ENCODE measurements around the gene CCT2. TPM values are rescaled to one million over a fixed set of nuclear protein-coding genes. Genes with fewer than 3 reads are reported as not detected.

CCT2 gene
- total RNA-seq, 4 donors from 2014 or later, result 57.7 to 108 (median 72.7) TPM

- TF ChIP-seq EP300 (IDR thresholded peaks at IDR 0.05), result no peak
- TF ChIP-seq POLR2A (IDR thresholded peaks at IDR 0.05), result no peak
- no peak for TF ChIP-seq CTCF (IDR thresholded peaks at IDR 0.05)
- Histone ChIP-seq H3K4me3 (no peak overlapping the region), H3K9me3 (peaks cover 0 to 7% (median 2%) of the 10 kb centered on the region in 4 donors), H3K4me1 (no peaks in the 10 kb centered on the region), H3K36me3 (peaks cover 0 to 21% (median 0%) of the 10 kb centered on the region in 3 donors), H3K27ac (no peak overlapping the region), H3K27me3 (no peaks in the 10 kb centered on the region)
- WGBS, 2 donors, result 94 to 96% methylated on average over 7 of the region's 7 CpGs
- no peak for DNase-seq (ENCODE audit: low spot score in 2 of 2)
These were observed 38.4 kb upstream of the CCT2 start for GRCh38 chr12:69546693-69547438.

DNA sequence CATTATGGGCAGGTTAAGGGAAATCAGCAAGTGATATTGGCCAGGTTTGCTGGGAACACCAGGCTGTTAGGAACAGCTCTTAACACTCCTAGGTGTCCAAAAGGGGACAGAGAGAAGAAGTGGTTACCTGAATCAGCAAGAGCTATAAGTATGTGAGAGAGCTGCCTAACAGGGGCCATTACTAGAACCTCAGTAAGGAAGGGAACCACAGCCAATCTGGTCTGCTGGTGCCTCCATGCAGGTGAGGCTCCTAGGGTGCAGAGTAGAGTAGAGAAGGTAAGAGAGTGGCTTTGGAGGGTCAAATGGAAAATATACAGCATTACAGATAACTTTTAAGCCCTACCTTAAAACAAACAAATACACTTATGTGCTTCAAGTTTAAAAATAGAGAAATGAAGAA lies 36.6 kb upstream of the CCT2 start:
- no peaks in the 10 kb centered on the region for H3K27me3 ChIP-seq

GRCh38 chr12:69550569-69551350 lies 34.5 kb upstream of the CCT2 start:
- Histone ChIP-seq H3K4me3 (no peak overlapping the region), H3K27me3 (no peaks in the 10 kb centered on the region), H3K9me3 (no peaks in the 10 kb centered on the region), H3K27ac (no peak overlapping the region), H3K36me3 (peaks cover 0 to 6% (median 0%) of the 10 kb centered on the region in 3 donors), H3K4me1 (peaks cover 0 to 11% (median 0%) of the 10 kb centered on the region in 4 donors)
- 81 to 89% methylated on average over 8 of the region's 8 CpGs for WGBS, 2 donors
- DNase-seq (ENCODE audit: low spot score in 2 of 2), result no peak
- no peak for TF ChIP-seq POLR2A (IDR thresholded peaks at IDR 0.05)
- no peak for TF ChIP-seq CTCF (IDR thresholded peaks at IDR 0.05)
- TF ChIP-seq EP300 (IDR thresholded peaks at IDR 0.05), result no peak

More for the DNA sequence above, 36.6 kb upstream of the CCT2 start:
- H3K36me3 ChIP-seq, result peaks cover 0 to 17% (median 0%) of the 10 kb centered on the region in 3 donors
- DNase-seq (ENCODE audit: low spot score in 2 of 2), result no peak
- H3K4me1 ChIP-seq, result peaks cover 0 to 3% (median 0%) of the 10 kb centered on the region in 4 donors
- H3K4me3 ChIP-seq, result no peak overlapping the region
- H3K27ac ChIP-seq, result no peak overlapping the region
- no peak for TF ChIP-seq EP300 (IDR thresholded peaks at IDR 0.05)
- no peak for TF ChIP-seq CTCF (IDR thresholded peaks at IDR 0.05)
- TF ChIP-seq POLR2A (IDR thresholded peaks at IDR 0.05), result no peak
- peaks cover 0 to 7% (median 2%) of the 10 kb centered on the region in 4 donors for H3K9me3 ChIP-seq

DNA sequence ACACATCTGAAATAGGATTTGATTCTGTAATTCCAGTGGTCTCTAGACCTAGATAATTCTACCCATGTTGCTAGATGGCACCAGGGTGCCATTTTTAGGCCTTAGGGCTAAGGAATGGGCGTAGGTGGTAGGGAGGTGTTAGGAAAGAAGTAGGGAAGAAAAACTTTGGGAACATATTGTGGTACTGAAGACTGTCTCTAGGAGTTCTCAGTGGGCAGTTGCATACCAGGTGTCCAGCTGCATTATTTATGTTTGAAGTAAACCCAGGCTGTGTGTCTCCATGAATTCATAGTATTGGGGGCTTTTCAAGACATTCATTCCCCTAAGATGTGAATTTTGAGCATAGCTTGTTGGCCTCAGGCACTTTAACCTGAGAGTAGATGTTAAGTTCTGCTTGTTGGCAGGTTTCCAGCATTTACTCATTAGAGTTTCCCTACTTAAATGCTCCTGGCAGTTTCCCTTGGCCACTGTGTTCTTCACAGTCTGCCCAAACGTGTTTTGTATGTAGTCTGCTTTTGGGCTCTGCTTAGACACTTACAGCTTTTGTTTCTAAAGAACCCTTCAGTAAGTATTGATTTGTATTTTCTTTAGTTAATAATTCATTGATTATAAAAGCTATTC lies 31.5 kb upstream of the CCT2 start:
- TF ChIP-seq CTCF (IDR thresholded peaks at IDR 0.05) (no peak), EP300 (IDR thresholded peaks at IDR 0.05) (no peak), POLR2A (IDR thresholded peaks at IDR 0.05) (no peak)
- 47 to 52% methylated on average over 2 of the region's 2 CpGs for WGBS, 2 donors
- H3K4me1 ChIP-seq, result peaks cover 0 to 11% (median 0%) of the 10 kb centered on the region in 4 donors
- DNase-seq (ENCODE audit: low spot score in 2 of 2), result no peak
- no peak overlapping the region for H3K27ac ChIP-seq
- peaks cover 0 to 6% (median 0%) of the 10 kb centered on the region in 3 donors for H3K36me3 ChIP-seq
- no peaks in the 10 kb centered on the region for H3K9me3 ChIP-seq
- H3K27me3 ChIP-seq, result no peaks in the 10 kb centered on the region
- H3K4me3 ChIP-seq, result no peak overlapping the region
